ENCODE measurements around the gene DLK1.

DLK1 gene

DNA sequence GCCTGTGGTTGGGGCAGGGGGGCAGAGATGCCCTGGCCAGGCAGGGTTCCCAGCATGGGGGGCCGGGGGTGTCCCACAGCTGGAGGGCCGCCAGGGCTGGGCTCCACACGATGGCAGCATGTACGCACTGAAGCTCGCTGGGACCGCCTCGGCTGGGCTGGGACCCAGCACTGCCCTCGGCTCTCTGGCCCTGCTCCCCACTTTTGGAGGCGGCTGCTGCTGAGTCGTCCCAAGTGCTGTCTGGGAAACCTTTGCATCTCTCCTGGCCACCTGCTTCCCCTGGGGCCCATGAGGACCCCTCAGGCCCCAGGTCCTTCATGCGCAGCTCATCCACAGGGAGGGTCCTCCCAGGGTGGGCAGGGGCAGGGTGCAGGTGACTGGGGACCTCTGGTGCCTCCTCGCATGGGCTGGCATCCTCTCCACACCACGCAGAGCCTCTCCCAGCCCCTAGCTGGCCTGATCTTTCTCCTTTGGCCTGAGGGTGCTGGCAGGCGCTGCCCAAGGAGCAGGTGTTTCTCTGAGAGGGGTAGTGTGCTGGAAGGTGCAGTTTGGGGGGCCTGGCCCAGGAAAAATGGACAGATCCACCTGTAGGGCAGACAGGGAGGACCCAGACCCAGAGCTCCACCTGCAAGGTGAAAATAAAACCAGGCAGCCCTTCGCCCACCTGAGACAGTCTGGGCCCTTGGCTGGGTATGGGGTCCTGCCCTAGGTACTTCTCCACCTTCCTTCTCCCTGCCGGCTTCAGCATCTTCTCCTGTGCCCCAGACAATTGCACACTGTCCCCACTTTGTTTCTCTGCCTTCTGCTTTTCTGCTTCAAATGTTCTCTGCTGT is 46.9 kb downstream of the DLK1 start:
- no peak for TF ChIP-seq CTCF (IDR thresholded peaks at IDR 0.05)
- no peak for TF ChIP-seq ZFX (IDR thresholded peaks at IDR 0.05; ENCODE audit: borderline replicate concordance)
- H3K27ac ChIP-seq = no peak overlapping the region

DNA sequence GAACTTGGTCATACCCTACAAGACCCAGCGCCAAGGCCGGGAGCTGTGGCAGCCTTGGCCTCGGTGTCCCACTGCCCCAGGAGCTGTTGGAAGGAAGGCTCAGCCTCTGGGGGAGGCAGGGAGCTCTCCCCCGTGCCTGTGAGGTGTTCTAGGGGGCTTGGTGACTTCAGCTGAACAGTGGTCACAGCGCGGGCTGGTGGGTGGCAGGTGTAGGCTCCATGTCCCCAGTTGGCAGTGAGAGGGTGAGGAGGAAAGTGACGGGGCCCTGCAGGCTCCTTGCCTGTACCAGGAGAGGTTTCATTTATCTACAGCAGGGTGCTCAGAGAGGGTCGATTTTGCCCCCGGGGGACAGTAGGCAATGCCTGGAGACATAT is 47.5 kb downstream of the DLK1 start:
- TF ChIP-seq CTCF (IDR thresholded peaks at IDR 0.05) (no peak), ZFX (IDR thresholded peaks at IDR 0.05; ENCODE audit: borderline replicate concordance) (no peak)
- no peak overlapping the region for H3K27ac ChIP-seq

DNA sequence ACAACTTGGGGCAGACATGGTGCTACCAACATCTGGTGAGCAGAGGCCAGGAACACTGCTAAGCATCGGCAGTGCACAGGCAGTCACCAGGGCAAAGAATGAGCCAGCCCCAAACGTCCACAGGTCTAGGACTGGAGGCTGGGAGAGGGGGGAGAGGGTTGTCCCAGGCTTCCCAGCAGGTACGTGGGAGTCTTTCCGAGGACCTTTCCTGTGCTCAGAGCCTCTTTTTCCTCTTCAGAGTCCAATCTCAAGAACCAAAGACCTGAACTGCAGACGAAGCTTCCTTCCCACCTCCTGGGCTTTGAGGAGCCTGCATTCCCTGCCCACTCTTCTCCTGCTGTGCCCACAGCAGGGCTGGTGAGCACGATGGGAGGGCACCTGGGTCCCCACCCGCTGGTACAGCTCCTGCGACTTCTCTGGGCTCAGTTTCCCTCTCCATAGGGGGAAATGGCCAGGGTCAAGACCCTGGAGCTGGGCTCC is 48.7 kb downstream of the DLK1 start:
- no peak overlapping the region for H3K27ac ChIP-seq
- TF ChIP-seq ZFX (IDR thresholded peaks at IDR 0.05; ENCODE audit: borderline replicate concordance) (no peak), CTCF (IDR thresholded peaks at IDR 0.05) (no peak)

GRCh38 chr14:100775831-100776591 is 49.3 kb downstream of the DLK1 start:
- H3K27ac ChIP-seq = no peak overlapping the region
- TF ChIP-seq ZFX (IDR thresholded peaks at IDR 0.05; ENCODE audit: borderline replicate concordance) = no peak

DNA sequence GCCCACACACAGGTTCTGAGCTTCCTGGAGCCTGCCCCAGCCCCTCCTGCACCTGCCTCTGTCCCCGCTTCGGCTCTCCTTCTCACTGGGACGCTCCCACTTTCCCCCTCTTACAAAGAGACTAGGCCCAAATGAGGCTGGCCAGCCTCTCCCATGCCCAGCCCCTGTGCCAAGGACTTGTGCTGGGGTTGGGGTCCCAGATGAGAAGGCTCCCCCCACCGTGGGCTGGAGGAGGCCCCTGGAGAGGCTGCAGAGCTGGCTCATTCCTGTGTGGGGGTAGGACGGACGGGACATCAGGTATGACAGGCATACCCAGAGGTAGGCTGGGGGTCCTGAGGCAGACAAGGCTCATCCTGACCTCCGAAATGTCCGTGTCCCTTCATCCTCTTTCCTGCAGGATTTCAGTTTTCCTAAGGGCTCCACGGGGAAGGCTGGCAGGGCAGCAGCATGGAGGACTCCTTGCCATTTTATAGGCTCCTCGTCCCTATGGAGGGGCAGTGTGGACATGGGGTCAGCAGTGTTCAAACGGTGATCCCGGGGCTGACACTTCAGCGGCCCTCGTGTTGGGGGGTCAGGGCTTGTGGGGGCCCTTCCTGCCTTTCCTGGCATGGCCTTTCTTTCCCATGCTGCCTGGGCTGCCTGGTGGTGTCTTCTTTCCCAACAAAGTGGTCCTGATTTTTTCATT is 50.1 kb downstream of the DLK1 start:
- TF ChIP-seq CTCF (IDR thresholded peaks at IDR 0.05) = no peak
- TF ChIP-seq ZFX (IDR thresholded peaks at IDR 0.05; ENCODE audit: borderline replicate concordance) = no peak
- no peak overlapping the region for H3K27ac ChIP-seq

DNA sequence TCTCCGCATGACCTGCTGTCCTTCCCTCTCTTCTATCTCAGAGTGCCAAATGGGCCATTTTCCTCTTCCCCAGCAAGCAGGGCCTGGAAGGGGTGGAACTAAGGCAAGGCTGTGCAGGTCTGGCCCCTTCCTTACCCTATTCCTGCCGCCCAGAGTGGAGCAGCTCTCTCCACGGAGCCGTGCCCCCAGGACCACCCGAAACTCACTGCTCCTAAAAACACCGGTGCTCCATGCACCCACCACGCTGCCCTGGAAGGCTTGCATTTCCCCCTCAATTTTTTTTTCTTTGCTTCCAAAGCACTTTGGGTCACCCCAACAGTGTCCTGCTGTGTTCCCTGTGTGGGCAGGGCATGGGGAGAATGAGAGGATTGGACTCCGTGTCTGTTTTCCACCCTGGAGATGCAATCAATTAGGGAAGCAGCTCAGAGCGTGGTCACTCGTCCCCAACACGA is 50.7 kb downstream of the DLK1 start:
- no peak overlapping the region for H3K27ac ChIP-seq
- TF ChIP-seq ZFX (IDR thresholded peaks at IDR 0.05; ENCODE audit: borderline replicate concordance) = no peak
- no peak for TF ChIP-seq CTCF (IDR thresholded peaks at IDR 0.05)

DNA sequence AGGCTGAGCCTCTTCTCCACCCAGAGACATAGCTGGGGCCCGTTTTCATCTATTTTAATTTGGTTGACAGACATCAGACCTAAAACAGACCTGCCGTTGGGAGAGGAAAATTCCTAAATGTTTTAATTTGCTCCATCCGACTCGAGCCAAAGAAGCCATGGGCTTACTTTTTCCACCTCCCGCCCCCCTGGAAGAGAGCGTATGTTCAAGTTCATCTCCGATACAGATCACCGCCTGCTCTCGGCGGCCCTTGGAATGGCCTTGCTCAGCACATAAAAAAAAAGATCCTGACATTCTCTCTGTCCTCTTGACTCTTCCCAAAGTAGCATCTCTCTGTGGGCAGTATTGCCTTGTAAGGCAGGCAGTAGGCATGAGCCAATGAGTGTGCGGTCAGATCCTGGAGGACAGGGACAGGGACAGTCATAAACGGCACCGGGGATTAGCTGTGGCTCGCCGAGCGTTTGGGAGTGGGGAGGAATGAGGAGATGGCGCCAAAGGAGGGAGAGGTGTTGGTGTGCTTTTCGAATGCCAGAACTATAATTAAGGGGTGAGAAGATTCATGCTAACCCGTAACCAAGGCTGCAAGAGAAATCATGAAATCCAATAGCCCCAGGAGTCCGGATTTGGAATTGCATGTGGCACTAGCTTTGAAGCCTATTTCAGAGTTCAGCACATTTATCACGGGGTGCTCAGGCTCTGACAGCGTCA is 51.3 kb downstream of the DLK1 start:
- H3K27ac ChIP-seq = no peak overlapping the region
- TF ChIP-seq CTCF (IDR thresholded peaks at IDR 0.05) (no peak), ZFX (IDR thresholded peaks at IDR 0.05; ENCODE audit: borderline replicate concordance) (no peak)
